ENCODE results near the gene MRTFA.
"Not testable (repeated sequence)": the region's sequence is repeated elsewhere in the genome, so short reads cannot be mapped to it uniquely, and the experiment has no call there.

Gene MRTFA

GRCh38 chr22:40378448-40378847 is 258.1 kb downstream of the MRTFA start:
- not testable (repeated sequence) for DNase-seq

GRCh38 chr22:40377931-40378330 is 258.6 kb downstream of the MRTFA start:
- DNase-seq = no peak

GRCh38 chr22:40376149-40376548 is 260.4 kb downstream of the MRTFA start:
- DNase-seq = no peak

- DNase-seq = no peak
These were observed 262.0 kb downstream of the MRTFA start for GRCh38 chr22:40374567-40374966.

GRCh38 chr22:40368836-40369235 is 267.7 kb downstream of the MRTFA start:
- DNase-seq = no peak

GRCh38 chr22:40368016-40368415 is 268.5 kb downstream of the MRTFA start:
- no peak for DNase-seq

GRCh38 chr22:40367342-40367741 is 269.2 kb downstream of the MRTFA start:
- DNase-seq = no peak

GRCh38 chr22:40366068-40366467 is 270.5 kb downstream of the MRTFA start:
- no peak for DNase-seq

GRCh38 chr22:40364431-40364830 is 272.1 kb downstream of the MRTFA start:
- no peak for DNase-seq

- peak; percentile 81 for DNase-seq
These were observed 273.5 kb downstream of the MRTFA start for GRCh38 chr22:40363059-40363458.

- DNase-seq = no peak
These were observed 275.4 kb downstream of the MRTFA start for GRCh38 chr22:40361100-40361499.

Measured in fibroblast of skin of right biceps (primary cell).